HEK293 (cell line): ENCODE results near the gene CACNB2.

Source experiments
- ZNF830 ChIP-seq: fragments of 450-650 bp; IDR thresholded peaks from 2 replicates; pipeline ENCODE4 v1.5.0; 2018; ENCODE audit warnings: missing biosample characterization, missing genetic modification characterization, low read depth, mild to moderate bottlenecking, moderate library complexity
- TF ChIP-seq, protein P1 (sequence below): fragments of 450-650 bp; formaldehyde crosslinking; IDR thresholded peaks from 2 replicates; pipeline ENCODE4 v1.5.1; 2016; ENCODE audit warnings: missing biosample characterization, missing genetic modification characterization

GRCh38 chr10:18508587-18508986, 368.4 kb downstream of the CACNB2 start:
- TF ChIP-seq ZNF830 (tag by site-specific recombination): no peak
- TF ChIP-seq, protein P1, sequence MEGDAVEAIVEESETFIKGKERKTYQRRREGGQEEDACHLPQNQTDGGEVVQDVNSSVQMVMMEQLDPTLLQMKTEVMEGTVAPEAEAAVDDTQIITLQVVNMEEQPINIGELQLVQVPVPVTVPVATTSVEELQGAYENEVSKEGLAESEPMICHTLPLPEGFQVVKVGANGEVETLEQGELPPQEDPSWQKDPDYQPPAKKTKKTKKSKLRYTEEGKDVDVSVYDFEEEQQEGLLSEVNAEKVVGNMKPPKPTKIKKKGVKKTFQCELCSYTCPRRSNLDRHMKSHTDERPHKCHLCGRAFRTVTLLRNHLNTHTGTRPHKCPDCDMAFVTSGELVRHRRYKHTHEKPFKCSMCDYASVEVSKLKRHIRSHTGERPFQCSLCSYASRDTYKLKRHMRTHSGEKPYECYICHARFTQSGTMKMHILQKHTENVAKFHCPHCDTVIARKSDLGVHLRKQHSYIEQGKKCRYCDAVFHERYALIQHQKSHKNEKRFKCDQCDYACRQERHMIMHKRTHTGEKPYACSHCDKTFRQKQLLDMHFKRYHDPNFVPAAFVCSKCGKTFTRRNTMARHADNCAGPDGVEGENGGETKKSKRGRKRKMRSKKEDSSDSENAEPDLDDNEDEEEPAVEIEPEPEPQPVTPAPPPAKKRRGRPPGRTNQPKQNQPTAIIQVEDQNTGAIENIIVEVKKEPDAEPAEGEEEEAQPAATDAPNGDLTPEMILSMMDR (tag by site-specific recombination): no peak
